SIG-M5 (cell line): ENCODE data around the gene YWHAH.

Source experiments
- DNase-seq: peaks from one replicate; lab custom pipeline; 2025; lab: John Stamatoyannopoulos, UW

Gene YWHAH

GRCh38 chr22:31950226-31950625, 5.9 kb downstream of the YWHAH start:
- DNase-seq: no peak

DNA sequence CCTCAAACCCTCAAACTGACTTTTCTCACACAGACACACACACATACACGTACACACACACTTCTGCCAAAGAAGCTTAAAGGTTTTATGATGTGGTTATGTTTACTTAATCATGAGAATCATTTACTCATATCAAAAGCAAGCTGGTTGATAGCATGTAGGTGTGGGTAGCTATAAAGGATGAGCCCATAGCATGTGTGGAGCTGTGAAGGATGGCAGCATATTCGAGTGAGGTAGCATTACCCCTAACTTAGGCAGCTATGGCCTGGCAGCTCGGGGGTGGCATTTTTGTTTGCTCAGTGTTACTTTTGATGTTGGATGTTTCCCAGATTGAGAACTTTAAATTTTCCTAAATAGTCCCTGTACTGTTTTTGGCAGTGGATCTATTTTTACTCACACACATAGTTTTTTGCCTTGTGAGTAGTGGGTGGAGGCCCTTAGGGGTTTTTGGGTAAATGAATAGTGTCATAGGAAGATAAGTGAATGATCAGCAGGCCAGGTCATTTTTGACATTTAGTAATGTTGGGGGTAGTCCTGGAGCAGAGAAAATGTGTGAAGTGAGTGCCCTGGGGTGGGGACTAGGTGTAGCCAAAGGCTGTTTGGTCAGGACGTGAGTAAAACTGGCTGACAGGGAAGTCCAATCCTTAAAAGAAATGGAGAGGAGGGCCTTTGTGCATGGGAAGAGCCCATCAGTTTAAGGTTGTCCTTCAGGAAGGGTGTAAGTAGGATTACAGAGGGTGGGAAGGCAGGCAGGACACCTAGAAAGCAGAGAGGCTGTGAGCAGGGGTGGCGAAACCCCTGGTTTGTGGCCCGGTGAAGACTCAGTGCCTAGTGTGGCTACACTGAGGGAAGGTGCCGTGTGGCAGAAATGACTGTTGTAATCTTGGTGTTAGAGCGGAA, 7.1 kb downstream of the YWHAH start:
- no peak for DNase-seq

GRCh38 chr22:31952094-31952401, 7.7 kb downstream of the YWHAH start:
- DNase-seq: no peak

- no peak for DNase-seq
Observed at GRCh38 chr22:31952472-31952871, 8.1 kb downstream of the YWHAH start.

GRCh38 chr22:31953261-31953660, 8.9 kb downstream of the YWHAH start:
- no peak for DNase-seq

DNA sequence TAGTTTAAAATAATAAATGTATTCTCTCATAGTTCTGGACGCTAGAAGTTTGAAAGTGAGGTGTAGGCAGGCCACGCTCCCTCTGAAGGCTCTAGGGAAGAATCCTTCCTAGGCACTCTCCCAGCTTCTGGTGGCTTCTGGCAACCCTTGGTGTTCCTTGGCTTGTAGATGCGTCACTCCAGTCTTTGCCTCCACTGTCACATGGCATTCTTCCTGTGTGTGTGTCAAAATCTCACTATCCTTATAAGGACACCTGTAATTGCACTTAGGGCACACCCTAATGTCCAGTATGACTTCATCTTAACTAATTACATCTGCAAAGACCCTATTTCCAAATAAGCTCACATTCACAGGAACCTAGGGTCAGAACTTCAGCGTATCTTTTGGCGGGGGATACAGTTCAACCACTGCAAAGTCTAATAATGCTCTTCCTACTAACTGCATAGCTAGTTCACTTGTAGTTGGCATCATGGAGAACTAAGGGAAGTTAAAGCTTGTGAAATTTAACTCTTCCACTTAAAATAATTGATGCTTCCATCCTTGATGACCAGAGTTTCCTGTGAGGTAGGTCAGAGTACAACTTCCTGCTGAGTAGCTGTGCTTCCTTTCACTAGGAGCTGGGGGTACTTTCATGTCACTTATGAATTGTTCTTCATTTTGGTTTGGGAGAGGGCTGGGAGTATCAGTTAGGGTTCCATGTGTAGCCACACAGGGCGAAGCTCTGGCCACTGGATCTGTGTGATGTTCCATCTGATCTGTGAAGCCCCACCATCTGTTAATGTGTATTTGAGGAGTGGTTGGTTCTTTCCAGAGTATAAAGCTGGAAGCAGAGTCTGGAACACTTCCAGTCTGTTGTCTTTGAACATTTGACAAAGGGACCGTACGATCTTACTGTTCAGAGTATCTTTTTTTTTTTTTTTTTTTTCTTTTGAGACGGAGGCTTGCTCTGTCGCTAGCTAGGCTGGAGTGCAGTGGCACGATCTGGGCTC, 10.5 kb downstream of the YWHAH start:
- DNase-seq: no peak

GRCh38 chr22:31956360-31956759, 12.0 kb downstream of the YWHAH start:
- DNase-seq: no peak

GRCh38 chr22:31957970-31958594, 13.7 kb downstream of the YWHAH start:
- DNase-seq: no peak

DNA sequence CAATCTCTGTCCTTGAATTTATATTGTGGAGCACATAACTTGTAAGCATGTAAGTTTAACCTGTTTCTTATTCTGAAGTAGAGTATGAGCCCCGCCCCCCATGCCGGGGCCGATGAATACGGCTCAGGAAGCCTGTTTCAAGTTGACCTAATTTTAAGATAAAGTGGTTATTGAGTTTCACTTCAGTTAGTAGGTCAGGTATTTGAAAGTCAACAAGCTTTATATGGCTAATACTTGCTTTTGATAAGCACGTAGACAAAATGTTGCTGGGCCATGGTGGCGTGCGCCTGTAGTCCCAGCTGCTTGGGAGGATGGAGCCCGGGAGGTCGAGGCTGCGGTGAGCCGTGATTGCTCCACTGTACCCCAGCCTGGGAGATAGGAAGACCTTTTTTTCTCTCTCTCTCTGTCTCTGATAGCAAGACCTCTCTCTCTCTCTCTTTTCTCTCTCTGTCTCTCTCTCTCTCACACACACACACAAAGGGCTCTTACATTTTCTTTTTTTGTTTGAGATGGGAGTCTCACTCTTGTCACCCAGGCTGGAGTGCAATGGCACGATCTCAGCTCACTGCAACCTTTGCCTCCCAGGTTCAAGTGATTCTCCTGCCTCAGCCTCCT, 14.4 kb downstream of the YWHAH start:
- no peak for DNase-seq

GRCh38 chr22:31960767-31961166, 16.4 kb downstream of the YWHAH start:
- DNase-seq: no peak

DNA sequence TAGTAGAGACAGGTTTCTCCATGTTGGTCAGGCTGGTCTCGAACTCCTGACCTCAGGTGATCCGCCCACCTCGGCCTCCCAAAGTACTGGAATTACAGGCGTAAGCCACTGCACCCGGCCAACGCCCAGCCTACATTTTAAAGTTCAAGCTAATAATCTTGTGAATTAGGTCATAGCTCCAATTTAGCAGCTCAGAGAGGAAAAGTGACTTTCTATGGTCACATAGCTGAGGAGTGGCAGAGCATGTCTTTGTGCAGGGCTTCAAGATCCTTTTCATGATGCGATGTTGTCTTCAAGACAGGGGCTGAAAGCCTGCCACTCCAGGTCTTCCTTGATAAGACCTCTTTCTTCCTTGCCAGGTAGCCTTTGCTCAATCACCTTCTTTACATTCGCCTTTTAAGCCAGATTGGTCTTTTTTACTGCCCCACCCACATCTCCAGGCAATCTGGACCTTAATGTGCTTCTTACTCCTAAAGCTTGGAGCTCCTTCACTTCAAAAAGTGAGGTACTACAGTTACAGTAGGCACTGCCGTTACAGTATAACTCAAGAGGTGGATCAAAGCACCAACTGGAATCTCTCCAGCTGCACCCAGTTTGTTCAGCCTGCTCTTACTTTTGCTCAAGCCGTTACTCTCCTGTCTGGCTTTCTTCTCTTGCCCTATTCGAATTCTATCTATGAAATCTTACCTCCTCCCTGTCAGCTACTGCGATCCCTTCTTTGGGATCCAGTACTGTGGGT, 18.2 kb downstream of the YWHAH start:
- DNase-seq: no peak

GRCh38 chr22:31968022-31968421, 23.7 kb downstream of the YWHAH start:
- no peak for DNase-seq

GRCh38 chr22:31969789-31970489, 25.6 kb downstream of the YWHAH start:
- no peak for DNase-seq

GRCh38 chr22:31970490-31971444, 26.4 kb downstream of the YWHAH start:
- no peak for DNase-seq

DNA sequence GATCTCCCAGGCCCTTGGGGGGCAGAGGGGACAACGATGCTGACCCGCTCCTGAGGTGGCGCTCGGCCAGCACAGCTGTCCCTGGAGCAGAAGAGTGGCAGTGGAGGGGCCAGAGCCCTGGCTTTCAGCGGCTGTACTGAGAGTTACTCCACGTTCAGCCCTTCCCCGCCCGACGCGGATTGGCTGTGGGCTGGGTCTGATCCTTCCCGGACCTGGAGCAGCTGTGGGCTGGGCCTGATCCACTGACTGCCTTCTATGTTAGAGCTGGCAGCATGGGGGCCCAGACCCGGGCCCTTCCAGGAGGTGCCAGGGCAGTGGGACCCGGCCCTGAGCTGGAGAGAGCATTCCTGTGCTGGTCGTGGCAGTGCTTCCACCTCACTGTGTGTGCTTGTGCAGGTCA, 27.8 kb downstream of the YWHAH start:
- no peak for DNase-seq

- DNase-seq: no peak
Observed at GRCh38 chr22:31973739-31974138, 29.4 kb downstream of the YWHAH start.

DNA sequence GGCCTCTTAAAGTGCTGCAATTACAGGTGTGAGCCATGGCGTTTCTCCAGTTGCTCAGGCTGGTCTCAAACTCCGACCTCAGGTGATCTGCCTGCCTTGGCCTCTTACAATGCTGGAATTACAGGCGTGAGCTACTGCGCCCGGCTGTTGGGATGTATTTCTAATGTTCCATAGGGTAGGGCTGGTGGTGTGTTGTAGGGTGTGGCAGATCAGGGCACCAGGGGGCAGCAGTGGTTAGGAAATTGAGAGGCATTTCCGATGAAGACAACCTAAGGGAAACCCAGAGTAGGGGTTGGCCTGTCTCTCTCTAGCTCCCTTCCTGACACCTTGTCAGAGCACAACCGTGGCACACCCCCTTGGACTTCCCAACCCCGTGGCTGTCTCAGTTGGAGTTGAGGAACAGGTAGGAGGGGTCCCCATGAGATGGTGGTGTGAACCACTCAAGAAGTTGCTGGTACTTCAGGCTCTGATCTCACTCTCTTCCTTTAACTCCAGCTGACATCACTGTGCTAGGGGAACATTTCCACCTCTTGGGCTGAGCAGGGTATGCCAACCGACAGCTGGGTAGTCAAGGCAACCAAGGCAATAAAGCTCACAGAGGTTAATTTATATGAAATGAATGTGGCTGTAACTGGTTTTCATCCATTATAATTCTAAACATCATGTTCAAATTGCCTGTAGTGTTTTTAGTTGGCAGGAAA, 33.0 kb downstream of the YWHAH start:
- DNase-seq: no peak

DNA sequence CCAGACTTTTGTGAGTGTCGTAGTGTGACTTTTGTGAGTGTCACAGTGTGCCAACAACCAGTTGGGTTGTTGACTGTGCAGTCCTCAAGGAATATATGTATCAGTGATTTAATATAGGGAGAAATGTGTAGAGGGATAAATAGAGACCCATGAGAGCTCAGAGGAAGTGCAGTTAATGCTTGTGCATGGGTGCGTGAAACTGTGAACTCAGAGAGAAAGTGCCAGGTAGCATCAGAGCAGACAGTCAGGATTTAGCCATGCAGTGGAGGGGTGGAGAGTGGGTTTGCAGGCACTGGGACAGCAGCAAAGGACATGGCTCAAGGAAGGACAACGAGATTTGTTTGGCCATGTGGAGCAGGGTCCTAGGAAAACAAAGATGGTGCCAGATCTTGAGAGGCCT, 33.6 kb downstream of the YWHAH start:
- no peak for DNase-seq

DNA sequence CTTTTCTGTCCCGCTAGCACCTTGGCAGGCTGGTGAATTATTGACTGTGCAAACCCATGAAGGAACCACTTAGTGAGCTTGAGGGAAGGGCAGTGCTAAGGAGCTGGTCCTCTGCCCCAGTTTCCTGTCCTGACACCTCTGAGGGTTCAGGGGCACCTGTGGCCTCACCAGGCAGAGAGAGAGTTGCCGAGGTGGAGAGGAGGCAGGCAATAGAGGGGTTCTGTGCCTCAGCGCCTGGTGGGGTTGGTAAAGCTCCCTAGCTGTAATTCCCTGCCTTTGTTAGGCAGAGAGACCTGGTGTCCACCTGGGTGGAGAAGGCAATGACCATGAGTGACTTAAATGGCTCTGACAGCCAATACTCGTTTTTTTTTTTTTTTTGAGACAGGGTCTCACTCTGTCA, 36.3 kb downstream of the YWHAH start:
- no peak for DNase-seq
